ENCODE results near the gene RPP38.

GRCh38 chr10:15121707-15122106 is 24.6 kb downstream of the RPP38 start:
- TF ChIP-seq GATA2 (IDR thresholded peaks at IDR 0.05; ENCODE audit: low read depth, low read length) (no peak), GATA3 (IDR thresholded peaks at IDR 0.05; ENCODE audit: low read depth, low read length) (no peak)
